ENCODE data around the gene VAPA.
A peak's percentile ranks its signal among the peaks of the same experiment; 100 is the strongest.

The VAPA gene

GRCh38 chr18:9949315-9949714 lies 35.5 kb downstream of the VAPA start:
- no peak for TF ChIP-seq CTCF (IDR thresholded peaks at IDR 0.05; ENCODE audit: low read length, missing control alignments)
- no peak for DNase-seq (ENCODE audit: low read depth)
- no peak overlapping the region for H3K4me3 ChIP-seq (replicated peaks; ENCODE audit: low read depth, low read length)

- H3K4me3 ChIP-seq (replicated peaks; ENCODE audit: low read depth, low read length) = no peak overlapping the region
- no peak for TF ChIP-seq CTCF (IDR thresholded peaks at IDR 0.05; ENCODE audit: low read length, missing control alignments)
- DNase-seq (ENCODE audit: low read depth) = no peak
Measured at GRCh38 chr18:9949861-9950260, 36.0 kb downstream of the VAPA start.

GRCh38 chr18:9950289-9951016 lies 36.6 kb downstream of the VAPA start:
- peak; percentile 57 for DNase-seq (ENCODE audit: low read depth)
- H3K4me3 ChIP-seq (replicated peaks; ENCODE audit: low read depth, low read length) = no peak overlapping the region
- TF ChIP-seq CTCF (IDR thresholded peaks at IDR 0.05; ENCODE audit: low read length, missing control alignments) = no peak

- peak; percentile 81 for DNase-seq (ENCODE audit: low read depth)
- H3K4me3 ChIP-seq (replicated peaks; ENCODE audit: low read depth, low read length) = no peak overlapping the region
- TF ChIP-seq CTCF (IDR thresholded peaks at IDR 0.05; ENCODE audit: low read length, missing control alignments) = peak; percentile 80
Measured at GRCh38 chr18:9951022-9951859, 37.4 kb downstream of the VAPA start.

- no peak for TF ChIP-seq CTCF (IDR thresholded peaks at IDR 0.05; ENCODE audit: low read length, missing control alignments)
- DNase-seq (ENCODE audit: low read depth) = no peak
Measured at GRCh38 chr18:9952633-9953416, 39.0 kb downstream of the VAPA start.

GRCh38 chr18:9958861-9959399 lies 45.1 kb downstream of the VAPA start:
- no peak for TF ChIP-seq CTCF (IDR thresholded peaks at IDR 0.05; ENCODE audit: low read length, missing control alignments)
- no peak overlapping the region for H3K4me3 ChIP-seq (replicated peaks; ENCODE audit: low read depth, low read length)
- no peak for DNase-seq (ENCODE audit: low read depth)

More at GRCh38 chr18:9952633-9953416, 39.0 kb downstream of the VAPA start:
- H3K4me3 ChIP-seq (replicated peaks; ENCODE audit: low read depth, low read length) = no peak overlapping the region
